Activated CD8-positive, alpha-beta T cell treated with anti-CD3 and anti-CD28 coated beads for 36 hours (primary cell): ENCODE measurements around the gene ZNF516. TPM values are rescaled to one million over a fixed set of nuclear protein-coding genes. Genes with fewer than 3 reads are reported as not detected.

ENCODE experiments used
- ATAC-seq: fragments of 200-7000 bp; cut with Tn5 transposase; one replicate; pipeline ENCODE4 v1.10.0; 2021; ENCODE audit warnings: mild to moderate bottlenecking, moderate library complexity
- CTCF ChIA-PET: fragments of 350-600 bp; sonication (Branson Sonifier 250); formaldehyde crosslinking; loops from one replicate; lab custom pipeline; 2021; ENCODE audit warnings: antibody characterized with exemption; lab: Charles Lee
- POLR2A ChIA-PET: fragments of 350-600 bp; sonication (Branson Sonifier 250); formaldehyde crosslinking; loops from one replicate; lab custom pipeline; 2021; ENCODE audit warnings: antibody characterized with exemption; lab: Charles Lee
- DNase-seq: peaks from one replicate; pipeline ENCODE4 v3.0.0-alpha.2; 2020
- H3K27ac Mint-ChIP-seq: one replicate; pipeline ENCODE4 v1.8.0; 2021; ENCODE audit warnings: mild to moderate bottlenecking, mixed read lengths
- H3K27me3 Mint-ChIP-seq: one replicate; pipeline ENCODE4 v1.8.0; 2021; ENCODE audit warnings: mixed read lengths
- H3K36me3 Mint-ChIP-seq: one replicate; pipeline ENCODE4 v1.8.0; 2021; ENCODE audit warnings: low read depth, mixed read lengths
- H3K4me1 Mint-ChIP-seq: one replicate; pipeline ENCODE4 v1.8.0; 2021; ENCODE audit warnings: low read depth, mixed read lengths
- H3K4me3 Mint-ChIP-seq: one replicate; pipeline ENCODE4 v1.8.0; 2021; ENCODE audit warnings: mild to moderate bottlenecking, moderate library complexity, mixed read lengths
- H3K9me3 Mint-ChIP-seq: one replicate; pipeline ENCODE4 v1.8.0; 2021; ENCODE audit warnings: mixed read lengths
- intact Hi-C: fragments of 100-400 bp; cut with micrococcal nuclease; formaldehyde crosslinking; loops from one replicate; pipeline ENCODE4 v1.10.0; 2022
- total RNA-seq, 2 experiments: library from RNA; stranded (reverse); gene quantifications; one replicate each; pipeline ENCODE4 v1.2.3, GENCODE V29; 2021
- TF ChIP-seq, protein P1 (sequence below): fragments of 200-600 bp; IDR thresholded peaks from one replicate; pipeline ENCODE4 v1.8.0; 2022; ENCODE audit warnings: antibody characterized with exemption, mild to moderate bottlenecking

Gene ZNF516
- total RNA-seq, 2 experiments from 2014 or later: 7.0 to 10.5 TPM

GRCh38 chr18:76503649-76504386 is 8.8 kb upstream of the ZNF516 start:
- ATAC-seq (no peak), DNase-seq (no peak)
- Mint-ChIP-seq H3K36me3 (no peaks in the 10 kb centered on the region), H3K27me3 (peaks cover 8% of the 10 kb centered on the region), H3K4me1 (no peaks in the 10 kb centered on the region), H3K4me3 (no peak overlapping the region), H3K27ac (no peak overlapping the region), H3K9me3 (no peaks in the 10 kb centered on the region)
- intact Hi-C loops: no loop called here
- TF ChIP-seq, protein P1, sequence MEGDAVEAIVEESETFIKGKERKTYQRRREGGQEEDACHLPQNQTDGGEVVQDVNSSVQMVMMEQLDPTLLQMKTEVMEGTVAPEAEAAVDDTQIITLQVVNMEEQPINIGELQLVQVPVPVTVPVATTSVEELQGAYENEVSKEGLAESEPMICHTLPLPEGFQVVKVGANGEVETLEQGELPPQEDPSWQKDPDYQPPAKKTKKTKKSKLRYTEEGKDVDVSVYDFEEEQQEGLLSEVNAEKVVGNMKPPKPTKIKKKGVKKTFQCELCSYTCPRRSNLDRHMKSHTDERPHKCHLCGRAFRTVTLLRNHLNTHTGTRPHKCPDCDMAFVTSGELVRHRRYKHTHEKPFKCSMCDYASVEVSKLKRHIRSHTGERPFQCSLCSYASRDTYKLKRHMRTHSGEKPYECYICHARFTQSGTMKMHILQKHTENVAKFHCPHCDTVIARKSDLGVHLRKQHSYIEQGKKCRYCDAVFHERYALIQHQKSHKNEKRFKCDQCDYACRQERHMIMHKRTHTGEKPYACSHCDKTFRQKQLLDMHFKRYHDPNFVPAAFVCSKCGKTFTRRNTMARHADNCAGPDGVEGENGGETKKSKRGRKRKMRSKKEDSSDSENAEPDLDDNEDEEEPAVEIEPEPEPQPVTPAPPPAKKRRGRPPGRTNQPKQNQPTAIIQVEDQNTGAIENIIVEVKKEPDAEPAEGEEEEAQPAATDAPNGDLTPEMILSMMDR: no peak
- CTCF ChIA-PET: no interaction called here
- POLR2A ChIA-PET: no interaction called here

DNA sequence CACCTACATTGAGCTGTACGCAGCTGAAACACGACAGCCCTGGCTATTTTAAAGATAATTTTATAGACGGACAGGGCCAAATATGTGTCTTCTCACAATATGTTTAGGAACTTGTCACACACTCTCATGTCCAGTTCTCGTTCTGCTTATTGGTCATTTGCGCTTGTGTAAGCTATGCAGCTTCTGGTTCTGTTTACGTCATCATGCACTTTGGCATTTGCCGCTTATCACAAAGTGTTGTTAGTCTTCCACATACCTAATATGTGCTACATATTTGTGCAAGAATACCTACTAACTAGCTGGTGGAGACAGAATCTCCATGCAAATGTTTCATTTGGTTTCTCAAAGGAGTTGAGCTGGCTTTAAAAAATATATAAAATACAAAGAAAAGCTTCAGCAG is 7.5 kb upstream of the ZNF516 start:
- DNase-seq (no peak), ATAC-seq (no peak)
- Mint-ChIP-seq H3K27me3 (peaks cover 10% of the 10 kb centered on the region), H3K4me3 (no peak overlapping the region), H3K9me3 (no peaks in the 10 kb centered on the region), H3K36me3 (no peaks in the 10 kb centered on the region), H3K27ac (no peak overlapping the region), H3K4me1 (no peaks in the 10 kb centered on the region)
- TF ChIP-seq, protein P1: no peak
- intact Hi-C loops: no loop called here
- CTCF ChIA-PET: interaction anchor here (0.9 to 1.0 kb wide), 2 partner anchors 104 to 207 kb away, joined by 3 read pairs; no protein-coding TSS in a partner anchor
- POLR2A ChIA-PET: interaction anchor here (0.7 kb wide), 1 partner anchor 35 kb away, joined by 3 read pairs; no protein-coding TSS in a partner anchor

DNA sequence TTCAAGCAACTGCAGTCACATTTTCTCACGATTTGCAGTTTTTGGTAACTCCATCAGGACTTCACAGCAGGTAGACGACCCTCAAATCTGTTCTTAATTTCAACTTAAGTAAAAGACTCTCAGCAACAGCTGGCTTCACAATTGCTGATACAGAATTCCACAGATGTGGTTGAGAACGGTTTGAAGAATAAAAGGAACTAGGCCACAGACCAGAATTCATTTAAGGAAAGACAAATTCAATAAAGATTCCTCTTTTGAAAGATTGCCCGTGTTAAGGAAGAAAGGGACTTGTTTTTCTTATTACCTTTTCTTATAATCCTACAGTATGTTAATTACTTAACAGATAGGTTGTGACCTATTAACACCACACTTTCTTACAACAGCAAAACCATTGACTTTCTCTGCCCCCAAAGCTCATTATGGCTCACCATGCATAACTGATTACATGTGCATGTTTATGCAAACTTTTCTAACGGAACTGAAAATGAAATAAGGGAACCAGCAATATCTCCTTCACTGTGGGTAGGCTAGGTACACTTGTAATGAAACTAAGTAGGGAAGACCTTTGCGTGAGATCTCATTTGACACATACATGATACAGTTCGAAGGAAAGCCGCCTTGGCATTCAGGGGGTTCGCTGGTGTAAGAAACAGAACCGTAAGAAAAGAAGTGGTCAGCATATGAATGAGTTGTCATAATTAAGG is 4.7 kb upstream of the ZNF516 start:
- intact Hi-C loops: no loop called here
- no peak overlapping the region for H3K27ac Mint-ChIP-seq
- TF ChIP-seq, protein P1: no peak
- no peak for ATAC-seq
- peaks cover 27% of the 10 kb centered on the region for H3K27me3 Mint-ChIP-seq
- CTCF ChIA-PET: no interaction called here
- H3K9me3 Mint-ChIP-seq: no peaks in the 10 kb centered on the region
- no peaks in the 10 kb centered on the region for H3K36me3 Mint-ChIP-seq
- POLR2A ChIA-PET: no interaction called here
- DNase-seq: no peak
- no peak overlapping the region for H3K4me3 Mint-ChIP-seq
- H3K4me1 Mint-ChIP-seq: peaks cover 4% of the 10 kb centered on the region

- no peak overlapping the region for H3K27ac Mint-ChIP-seq
- DNase-seq (no peak), ATAC-seq (no peak)
- no peaks in the 10 kb centered on the region for H3K36me3 Mint-ChIP-seq
- TF ChIP-seq, protein P1: no peak
- peaks cover 30% of the 10 kb centered on the region for H3K27me3 Mint-ChIP-seq
- POLR2A ChIA-PET: no interaction called here
- H3K4me3 Mint-ChIP-seq: no peak overlapping the region
- H3K9me3 Mint-ChIP-seq: no peaks in the 10 kb centered on the region
- CTCF ChIA-PET: no interaction called here
- intact Hi-C loops: no loop called here
- peaks cover 7% of the 10 kb centered on the region for H3K4me1 Mint-ChIP-seq
Observed at GRCh38 chr18:76499021-76499420, 4.0 kb upstream of the ZNF516 start.

GRCh38 chr18:76498064-76498463 is 3.0 kb upstream of the ZNF516 start:
- TF ChIP-seq, protein P1: no peak
- Mint-ChIP-seq H3K36me3 (no peaks in the 10 kb centered on the region), H3K27ac (no peak overlapping the region), H3K27me3 (peaks cover 34% of the 10 kb centered on the region), H3K9me3 (no peaks in the 10 kb centered on the region), H3K4me3 (no peak overlapping the region), H3K4me1 (peaks cover 15% of the 10 kb centered on the region)
- intact Hi-C loops: no loop called here
- ChIA-PET CTCF (interaction anchor here (0.9 kb wide), 1 partner anchor 99 kb away, joined by 3 read pairs; no protein-coding TSS in a partner anchor), POLR2A (interaction anchor here (1.2 kb wide), 1 partner anchor 224 kb away, joined by 3 read pairs; no protein-coding TSS in a partner anchor)
- no peak for DNase-seq
- no peak for ATAC-seq
